ENCODE measurements around the gene MAP2.

MAP2 gene

DNA sequence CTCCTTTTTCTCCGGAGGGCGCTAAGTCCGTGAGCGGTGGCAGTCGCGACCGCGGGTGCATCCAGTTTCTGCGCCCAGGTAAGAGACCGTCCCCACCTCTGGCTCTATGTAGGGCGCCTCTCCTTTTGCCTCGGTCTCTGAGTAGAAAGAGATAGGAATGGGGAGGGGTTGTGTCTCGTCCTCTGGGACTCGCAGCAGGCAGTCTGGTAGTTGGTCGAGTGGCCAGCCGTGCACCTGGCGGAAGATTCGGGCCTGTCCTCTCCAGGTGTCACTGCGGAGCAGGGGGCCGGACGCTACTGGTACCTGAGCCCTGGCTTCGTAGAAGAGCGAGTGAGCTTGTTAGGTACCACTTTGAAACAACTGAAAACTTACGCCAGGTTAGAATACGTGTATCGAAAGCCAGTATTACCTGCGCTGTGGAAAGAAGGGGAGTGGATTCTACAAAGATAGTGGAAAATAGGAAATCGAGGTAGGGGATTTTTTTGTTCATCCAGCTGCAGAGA, 403 bp downstream of the MAP2 start:
- no peak for DNase-seq (ENCODE audit: low read depth)

DNA sequence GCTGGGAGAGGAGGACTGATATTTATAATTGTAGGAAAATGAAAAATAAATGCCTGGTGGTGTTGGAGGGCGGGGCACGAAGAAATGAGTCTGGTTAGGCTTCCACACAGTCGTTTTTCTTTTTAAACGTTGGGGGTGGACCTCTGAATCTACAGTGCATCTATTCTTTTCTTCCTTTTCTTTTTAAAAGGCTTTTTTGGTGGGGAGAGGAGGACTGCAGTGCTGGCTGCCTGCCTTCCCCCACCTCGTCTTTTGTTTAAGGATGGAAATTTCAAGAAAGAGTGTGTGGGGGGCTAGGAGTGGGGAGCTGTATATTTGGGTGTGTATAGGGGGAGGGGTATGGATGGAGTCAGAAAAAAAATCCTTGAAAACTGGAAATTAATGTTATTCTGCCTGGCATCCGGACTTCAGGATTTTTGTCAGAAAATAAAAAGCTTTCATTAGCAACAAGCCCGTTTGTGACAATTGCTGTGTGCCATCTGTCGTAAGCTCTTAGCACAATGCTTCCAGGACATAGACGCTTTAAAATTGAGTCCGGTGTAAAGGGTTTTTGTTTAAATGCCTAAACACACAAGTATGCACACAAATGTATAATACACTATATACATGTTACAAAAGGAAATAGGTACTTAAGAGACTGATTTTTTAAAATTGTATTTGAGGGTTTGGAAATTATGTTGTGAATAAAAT, 1.1 kb downstream of the MAP2 start:
- no peak for DNase-seq (ENCODE audit: low read depth)

DNA sequence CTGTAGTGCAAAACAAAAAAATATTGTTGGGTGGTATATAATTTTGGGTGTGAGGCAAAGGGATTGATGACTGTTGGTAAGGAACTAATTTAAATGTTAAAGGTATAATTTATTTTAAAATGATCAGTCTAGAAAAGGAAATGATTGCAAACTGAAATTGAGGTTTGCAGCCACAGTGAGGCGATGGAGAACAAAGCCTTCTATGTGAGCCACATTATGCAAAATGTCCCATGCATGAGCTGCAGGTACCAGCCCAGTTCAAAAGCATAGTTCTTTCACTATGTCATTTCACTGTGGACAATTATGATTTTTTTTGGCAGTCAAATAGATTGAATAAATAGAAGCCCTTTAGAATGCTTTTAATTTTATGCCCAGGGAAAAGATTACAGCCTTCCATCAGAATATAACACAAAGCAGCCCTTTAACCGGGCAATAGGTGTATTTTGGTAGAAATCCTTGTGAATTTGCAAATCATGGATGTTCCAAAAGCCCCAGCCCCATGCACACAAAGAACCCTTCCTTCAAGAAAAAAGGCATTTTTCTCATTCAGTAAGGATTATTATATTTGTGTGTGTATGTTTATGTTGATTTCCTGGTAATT, 1.7 kb downstream of the MAP2 start:
- DNase-seq (ENCODE audit: low read depth), result peak; percentile 35

DNA sequence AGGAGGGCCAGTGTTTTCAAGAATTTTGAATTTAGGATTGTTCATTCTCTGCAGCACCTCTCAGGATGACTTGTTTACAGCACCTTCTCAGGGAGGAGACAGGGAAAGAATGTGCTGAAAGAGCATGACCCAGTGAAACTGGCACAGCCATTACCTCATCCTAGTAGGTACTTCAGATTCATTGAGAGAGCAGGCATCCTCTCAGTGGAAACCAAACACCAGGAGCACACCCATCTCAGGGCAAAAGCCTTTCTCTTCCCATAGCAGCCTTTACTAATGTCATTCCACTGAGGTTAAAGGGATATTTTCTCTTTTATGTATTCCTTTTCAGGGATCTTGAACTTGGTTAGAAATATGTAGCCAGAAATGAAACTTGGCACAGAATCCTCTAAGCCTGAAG, 2.6 kb downstream of the MAP2 start:
- DNase-seq (ENCODE audit: low read depth), result no peak

GRCh38 chr2:209431701-209432100, 7.9 kb downstream of the MAP2 start:
- no peak for DNase-seq (ENCODE audit: low read depth)

DNA sequence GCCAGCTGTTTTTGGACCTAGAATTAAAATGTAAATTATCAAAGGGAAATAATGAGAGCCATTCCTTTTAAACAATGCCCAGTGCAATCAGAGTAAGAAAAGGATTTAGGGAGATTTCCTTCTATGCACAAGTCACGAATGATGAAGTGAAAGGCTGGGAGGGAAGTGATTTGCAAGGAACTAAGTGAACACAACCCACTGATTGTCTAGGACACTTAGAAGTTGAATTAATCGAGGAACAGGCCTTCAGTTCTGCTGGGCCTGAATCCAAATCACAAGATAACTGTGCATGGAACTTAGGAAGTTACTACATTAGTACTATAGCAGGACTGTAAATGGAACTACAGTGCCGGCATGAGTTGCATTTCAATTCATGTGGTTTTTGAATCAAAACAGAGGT, 17.7 kb downstream of the MAP2 start:
- no peak for DNase-seq (ENCODE audit: low read depth)

DNA sequence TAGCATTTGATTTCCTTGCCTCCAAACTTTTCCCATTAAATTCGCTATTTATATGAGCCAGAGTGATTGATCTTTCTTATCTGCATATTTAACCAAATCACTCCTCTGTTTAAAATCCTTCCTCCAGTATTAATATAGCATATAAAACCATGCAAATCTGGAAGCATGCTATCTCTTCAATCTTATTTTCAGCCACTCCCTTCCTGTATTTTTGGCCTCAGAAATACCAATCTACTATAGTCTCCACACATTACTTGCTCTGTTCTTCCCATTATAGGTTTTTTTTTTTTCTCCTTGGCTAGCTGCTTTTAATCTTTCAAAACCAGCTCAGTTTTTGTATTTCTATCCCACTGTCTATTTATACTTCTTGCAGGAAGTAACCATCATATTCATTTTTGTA, 19.1 kb downstream of the MAP2 start:
- DNase-seq (ENCODE audit: low read depth), result no peak

GRCh38 chr2:209445485-209445884, 21.6 kb downstream of the MAP2 start:
- no peak for DNase-seq (ENCODE audit: low read depth)

- DNase-seq (ENCODE audit: low read depth), result no peak
These were observed 27.5 kb downstream of the MAP2 start for GRCh38 chr2:209451209-209451834.

DNA sequence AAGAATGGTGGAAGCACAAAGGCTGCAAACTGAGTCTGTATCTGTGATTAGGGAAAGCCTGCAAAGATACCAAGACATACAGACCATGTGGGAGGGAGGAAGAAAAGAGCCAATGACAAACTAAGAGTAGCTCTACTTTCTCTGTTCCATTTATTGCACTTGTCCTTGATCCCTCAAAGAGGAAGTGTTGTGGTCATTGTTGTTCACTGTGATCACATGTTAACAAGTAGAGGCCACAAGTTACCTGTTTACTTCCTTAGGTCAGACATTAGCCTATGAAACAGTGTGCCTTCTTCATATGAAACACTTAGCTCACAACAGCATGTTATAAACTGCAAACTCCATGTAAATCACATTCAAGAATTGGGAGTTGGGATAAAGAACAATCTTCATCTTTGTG, 32.6 kb downstream of the MAP2 start:
- no peak for DNase-seq (ENCODE audit: low read depth)

DNA sequence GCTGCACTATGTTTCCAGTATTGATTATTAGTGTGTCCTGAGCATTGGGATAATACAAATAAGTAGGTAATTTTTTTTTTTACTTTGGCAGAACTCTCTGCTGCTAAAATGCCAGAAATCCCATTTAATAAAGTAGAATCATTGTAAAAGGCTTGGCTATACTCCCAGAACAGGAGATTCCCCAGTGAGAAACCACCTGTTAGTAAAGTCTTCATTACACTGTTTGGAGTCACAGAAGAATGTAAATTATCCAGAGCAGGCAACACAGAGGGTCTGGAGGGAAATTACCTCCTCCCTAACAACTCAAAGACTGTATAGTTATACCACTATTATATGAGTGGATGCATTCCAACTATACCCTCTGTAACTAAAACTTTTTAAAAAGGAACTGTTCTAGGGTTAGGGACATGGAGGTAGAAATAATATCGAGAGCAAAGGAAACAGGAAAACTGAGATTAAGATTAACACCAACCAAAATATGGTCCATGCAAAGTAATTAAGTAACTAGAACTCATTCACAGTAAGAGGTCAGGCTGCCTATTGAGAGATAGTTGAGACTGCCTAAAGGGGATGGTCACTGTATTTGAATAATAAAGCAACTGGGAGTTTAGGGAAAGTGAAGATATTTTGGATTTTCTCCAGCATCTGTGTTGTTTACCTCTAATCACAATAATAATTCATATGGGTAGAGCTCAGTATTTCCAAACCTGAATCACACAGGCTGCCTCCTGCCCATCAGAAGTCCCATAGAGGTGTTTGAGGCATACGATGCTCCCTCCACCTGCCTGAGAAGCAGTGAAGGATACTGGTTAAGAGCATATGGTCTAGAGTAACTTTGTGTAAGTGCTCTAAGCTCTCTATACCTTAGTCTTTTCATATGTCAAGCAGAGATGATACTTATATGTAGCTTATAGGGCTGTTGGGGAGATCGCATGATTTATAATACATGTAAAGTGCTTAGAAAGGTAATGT, 34.4 kb downstream of the MAP2 start:
- DNase-seq (ENCODE audit: low read depth), result no peak

DNA sequence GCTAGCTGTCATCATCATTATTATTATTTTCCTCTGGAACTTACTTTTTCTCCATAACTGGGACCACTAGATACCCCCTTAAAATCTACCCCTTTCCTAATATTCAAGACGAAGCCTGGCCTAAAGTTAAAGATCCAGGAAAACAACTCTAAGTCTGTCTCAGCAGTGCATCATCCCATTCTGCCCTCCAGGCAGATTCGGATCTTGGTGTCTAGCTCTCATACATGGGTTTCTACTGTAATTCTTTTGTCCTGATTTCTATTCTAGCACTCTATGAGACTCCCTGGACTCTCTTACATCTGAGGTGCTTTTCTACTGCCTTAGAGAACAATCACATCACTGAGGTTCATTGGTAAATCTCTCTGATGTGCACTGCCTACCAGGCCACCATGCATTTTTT, 35.5 kb downstream of the MAP2 start:
- DNase-seq (ENCODE audit: low read depth), result no peak

DNA sequence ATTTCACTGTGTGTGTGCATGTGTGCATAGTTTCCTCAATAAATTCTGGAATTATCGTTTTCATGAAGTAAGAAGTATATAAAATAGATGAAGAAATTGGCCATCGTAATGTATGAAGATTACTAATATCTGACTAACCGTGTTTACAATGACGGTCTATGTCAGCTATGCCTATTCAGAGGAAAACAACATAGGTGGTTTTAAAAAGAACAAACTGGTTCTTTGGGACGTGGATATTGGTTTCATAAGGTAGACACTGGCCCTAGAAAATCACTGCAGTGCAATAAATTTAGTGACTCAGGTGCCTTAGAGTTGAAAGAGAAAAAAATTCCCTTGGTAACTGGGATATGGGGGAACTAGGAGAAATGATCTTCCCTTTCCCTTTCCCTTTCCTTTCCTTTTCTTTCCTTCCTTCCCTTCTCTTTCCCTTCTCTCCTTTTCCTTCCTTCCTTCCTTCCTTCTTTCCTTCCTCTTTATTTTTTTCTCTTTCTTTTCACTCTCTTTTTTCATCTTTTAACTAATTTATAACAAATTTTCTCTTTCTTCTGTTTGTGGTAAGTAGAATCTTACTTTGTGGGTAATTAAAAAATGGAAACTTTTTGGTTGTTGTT, 36.4 kb downstream of the MAP2 start:
- DNase-seq (ENCODE audit: low read depth), result no peak

DNA sequence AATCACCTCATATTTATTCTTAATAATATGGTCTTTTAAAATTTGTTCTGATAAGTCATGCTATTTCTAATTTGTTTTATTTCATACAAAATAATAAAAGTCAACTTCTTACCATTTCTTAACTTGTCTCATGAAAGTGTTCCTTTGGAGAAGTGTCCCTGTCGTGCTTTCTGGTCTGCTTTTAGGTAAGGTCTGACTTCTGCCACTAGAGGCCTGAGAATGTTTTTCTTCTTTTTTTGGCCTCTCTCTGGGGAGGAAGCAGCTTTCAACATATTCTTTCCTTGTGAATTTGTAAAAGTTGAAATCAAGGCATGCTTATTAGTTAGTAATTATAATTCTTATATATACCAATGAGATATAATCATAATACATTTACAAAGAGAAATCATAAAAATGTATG, 39.4 kb downstream of the MAP2 start:
- no peak for DNase-seq (ENCODE audit: low read depth)

- DNase-seq (ENCODE audit: low read depth), result no peak
These were observed 40.0 kb downstream of the MAP2 start for GRCh38 chr2:209463835-209464234.

DNA sequence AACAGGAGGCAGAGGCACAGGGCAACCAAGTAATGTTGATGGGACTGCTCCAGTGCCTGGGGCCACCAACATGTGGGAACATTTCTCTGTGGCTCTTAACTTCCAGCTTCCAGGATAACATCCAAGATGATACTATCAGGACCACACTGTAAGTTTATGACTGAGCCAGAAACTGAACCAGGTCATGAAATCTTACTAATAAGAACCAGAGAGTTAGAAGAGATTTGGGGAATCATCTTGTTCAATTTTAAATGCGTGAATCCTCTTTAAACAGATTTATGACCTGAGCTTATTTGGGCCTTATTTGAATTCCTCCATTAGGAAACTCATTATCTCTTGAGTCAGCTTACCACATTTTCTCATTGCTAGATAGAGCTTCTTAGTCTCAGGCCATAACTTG, 45.0 kb downstream of the MAP2 start:
- DNase-seq (ENCODE audit: low read depth), result no peak

DNA sequence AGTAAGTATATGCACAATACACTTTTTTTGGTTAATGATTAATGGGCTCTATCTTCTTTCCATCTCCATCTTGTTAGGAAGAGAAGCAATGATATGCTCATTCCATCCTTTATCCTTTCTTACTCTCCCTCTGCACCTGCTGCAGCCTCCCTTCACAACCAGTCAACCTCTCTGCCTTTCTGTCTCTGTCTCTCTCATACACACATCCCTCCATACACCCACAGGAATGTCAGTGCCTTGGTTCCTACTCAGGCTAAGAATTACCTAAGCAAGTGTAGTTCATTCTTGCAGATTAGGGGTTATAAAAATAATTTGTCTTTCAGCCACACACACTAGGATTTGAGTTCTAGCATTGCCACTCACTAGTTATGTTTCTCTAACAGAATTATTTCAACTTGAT, 45.6 kb downstream of the MAP2 start:
- DNase-seq (ENCODE audit: low read depth), result no peak

DNA sequence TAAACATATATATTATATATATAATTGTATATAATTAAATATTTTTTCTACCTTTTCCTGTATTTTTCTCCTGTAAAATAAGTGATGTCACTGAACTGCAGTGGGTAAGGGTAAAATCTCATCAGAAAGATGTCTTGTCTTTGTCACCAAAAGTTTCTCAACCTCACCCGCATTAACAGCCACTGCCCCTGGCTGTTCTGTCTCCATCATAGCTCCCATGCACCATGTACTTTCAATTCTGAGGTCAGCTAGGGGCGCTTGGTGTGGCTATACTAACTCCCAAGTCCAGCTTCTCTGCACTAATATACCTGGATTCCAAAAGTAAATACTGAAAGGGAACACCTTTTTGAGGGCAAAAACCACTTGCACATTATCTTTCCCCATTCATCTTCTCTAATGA, 46.6 kb downstream of the MAP2 start:
- no peak for DNase-seq (ENCODE audit: low read depth)

DNA sequence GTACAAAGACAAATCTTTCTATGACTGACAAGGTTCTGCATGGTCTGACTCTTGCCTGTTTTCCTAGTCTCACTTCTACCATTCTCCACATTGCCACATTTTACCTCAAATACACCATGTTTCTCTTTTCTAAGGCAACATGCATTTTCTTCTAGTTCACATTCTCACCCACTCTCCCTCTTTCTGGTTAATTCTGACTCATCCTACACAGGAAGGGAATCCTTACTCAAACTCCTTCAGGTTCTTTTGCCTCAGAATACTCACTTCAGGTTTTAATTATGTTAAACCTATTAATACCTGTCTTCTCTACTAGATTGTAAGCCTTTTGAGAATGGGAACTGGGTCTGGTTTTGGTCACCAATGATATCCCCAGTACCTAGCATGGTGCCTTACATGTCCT, 47.2 kb downstream of the MAP2 start:
- DNase-seq (ENCODE audit: low read depth), result no peak

DNA sequence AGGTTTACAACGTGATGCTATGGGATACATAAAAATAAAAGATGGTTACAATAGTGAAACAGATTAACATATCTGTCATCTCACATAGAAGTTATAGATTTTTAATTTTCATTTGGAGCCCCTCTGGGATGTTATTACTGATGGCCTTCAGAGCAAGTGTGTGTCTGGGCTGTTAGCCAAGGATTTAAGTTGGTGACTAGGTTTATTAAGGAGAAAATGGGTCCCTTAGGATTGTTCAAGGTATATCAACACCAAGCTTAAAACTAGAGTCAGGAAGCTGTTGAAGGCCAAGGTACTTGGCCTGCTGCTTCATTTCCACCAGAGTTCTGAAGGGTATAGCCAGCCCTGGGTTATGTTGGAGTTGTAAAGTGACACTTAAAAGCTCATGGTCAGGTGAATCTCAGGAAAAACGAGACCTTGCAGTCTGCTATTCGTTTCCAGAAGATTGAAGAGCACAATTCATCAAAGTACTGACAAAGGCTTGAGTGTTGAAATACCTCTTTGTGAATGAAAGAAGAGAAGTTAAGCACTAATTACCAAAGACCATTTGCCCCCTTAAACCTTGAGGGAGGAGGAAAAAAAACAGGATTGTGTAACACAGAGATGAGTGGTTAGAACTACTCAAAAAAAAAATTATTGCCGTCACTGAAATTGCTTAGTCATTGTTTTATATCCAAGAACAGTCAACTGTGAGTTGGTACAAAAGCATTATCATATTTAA, 48.4 kb downstream of the MAP2 start:
- peak; percentile 59 for DNase-seq (ENCODE audit: low read depth)

DNA sequence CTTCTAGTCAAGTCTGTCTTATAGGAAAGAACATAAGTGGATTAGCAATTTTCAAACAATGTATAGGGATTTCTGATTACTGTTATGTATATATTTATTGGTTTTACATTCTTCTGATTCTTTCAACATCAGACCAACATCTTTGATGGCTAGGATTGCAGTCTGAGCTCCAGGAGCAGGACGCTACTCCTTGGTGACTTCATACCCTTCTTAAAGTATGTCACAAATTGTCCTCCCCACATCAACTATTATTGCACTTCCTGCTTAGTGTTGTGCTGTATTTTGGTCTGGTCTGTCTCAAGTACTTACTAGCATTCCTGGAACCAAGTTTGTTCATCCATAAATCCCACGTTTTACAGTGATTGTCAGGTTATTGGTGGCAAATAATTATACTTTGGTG, 49.0 kb downstream of the MAP2 start:
- DNase-seq (ENCODE audit: low read depth), result peak; percentile 35
